H1 (cell line): ENCODE data around the gene RPRD1A. TPM values are rescaled to one million over a fixed set of nuclear protein-coding genes. Genes with fewer than 3 reads are reported as not detected.

Experiments
- CTCF ChIA-PET: fragments of 300-600 bp; sonication (Branson Sonifier 250); formaldehyde crosslinking; loops from one replicate; lab custom pipeline; 2021; ENCODE audit not compliant: partially characterized antibody; lab: Charles Lee
- POLR2A ChIA-PET: fragments of 300-600 bp; sonication (Branson Sonifier 250); formaldehyde crosslinking; loops from one replicate; lab custom pipeline; 2021; ENCODE audit warnings: inconsistent platforms; ENCODE audit not compliant: partially characterized antibody; lab: Charles Lee
- DNase-seq, 2 experiments: peaks; one replicate each; pipeline versions ENCODE4 v3.0.0 to v3.0.0-alpha.2; 2010 to 2022; ENCODE audit warnings: low spot score in 2 of 2, low read depth in 1 of 2, mixed read lengths in 1 of 2
- FAIRE-seq: peaks from 2 replicates; lab custom pipeline; 2011; peaks lifted over from hg19 to GRCh38; lab: Jason Lieb, UNC
- H2AFZ ChIP-seq: 2 replicates; pipeline ENCODE4 v1.8.1; 2012; ENCODE audit warnings: low read length, inconsistent platforms
- H2AK5ac ChIP-seq: 2 replicates; pipeline ENCODE4 v1.6.1; 2013; ENCODE audit warnings: low read depth, low read length
- H2BK120ac ChIP-seq: replicated peaks from 2 replicates; pipeline ENCODE3; 2013; ENCODE audit warnings: low read depth, low read length, inconsistent platforms
- H2BK12ac ChIP-seq: 2 replicates; pipeline ENCODE4 v1.6.1; 2013; ENCODE audit warnings: low read depth, low read length
- H2BK15ac ChIP-seq: 2 replicates; pipeline ENCODE4 v1.6.1; 2013; ENCODE audit warnings: low read length
- H2BK20ac ChIP-seq: 2 replicates; pipeline ENCODE4 v1.6.1; 2013; ENCODE audit warnings: low read length
- H2BK5ac ChIP-seq: 2 replicates; pipeline ENCODE4 v1.6.1; 2013; ENCODE audit warnings: low read depth, low read length
- H3K14ac ChIP-seq: 2 replicates; pipeline ENCODE4 v1.6.1; 2013; ENCODE audit warnings: inconsistent platforms; ENCODE audit not compliant: insufficient read length
- H3K18ac ChIP-seq: 2 replicates; pipeline ENCODE4 v1.6.1; 2013; ENCODE audit warnings: low read length; ENCODE audit errors: extremely low read depth
- H3K23ac ChIP-seq: 2 replicates; pipeline ENCODE4 v1.6.1; 2013; ENCODE audit warnings: inconsistent platforms; ENCODE audit not compliant: insufficient read length
- H3K23me2 ChIP-seq: 2 replicates; pipeline ENCODE4 v1.6.1; 2013; ENCODE audit warnings: low read depth, low read length
- H3K27ac ChIP-seq: 2 replicates; pipeline ENCODE4 v1.6.1; 2011; ENCODE audit warnings: low read depth, low read length, inconsistent platforms
- H3K27me3 ChIP-seq, 4 experiments: replicated peaks in 1 of 4; 1 replicate in 1 of 4; 2 replicates in 3 of 4; pipeline versions ENCODE4 v1.6.1 to v1.8.1; 2011 to 2013; ENCODE audit warnings: low read length in 3 of 4, mild to moderate bottlenecking in 3 of 4, inconsistent platforms in 2 of 4, mixed read lengths in 2 of 4, moderate library complexity in 1 of 4; ENCODE audit not compliant: control insufficient read depth in 3 of 4, insufficient read depth in 3 of 4; ENCODE audit errors: extremely low read depth in 1 of 4
- H3K36me3 ChIP-seq, 4 experiments: 2 replicates each; pipeline versions ENCODE4 v1.6.1 to v1.8.1; 2011 to 2013; ENCODE audit warnings: mild to moderate bottlenecking in 4 of 4, low read length in 3 of 4, moderate library complexity in 2 of 4, control low read depth in 1 of 4, inconsistent platforms in 1 of 4; ENCODE audit not compliant: insufficient read depth in 4 of 4, control insufficient read depth in 2 of 4
- H3K4ac ChIP-seq: replicated peaks from 2 replicates; pipeline ENCODE3; 2013; ENCODE audit warnings: low read length, low read depth, mixed read lengths, inconsistent platforms; ENCODE audit not compliant: insufficient read length
- H3K4me1 ChIP-seq, 4 experiments: replicated peaks in 1 of 4; 1 replicate in 1 of 4; 2 replicates in 3 of 4; pipeline versions ENCODE4 v1.6.1 to v1.8.1; 2011 to 2013; ENCODE audit warnings: low read length in 3 of 4, inconsistent platforms in 2 of 4, mixed read lengths in 1 of 4; ENCODE audit not compliant: insufficient read depth in 4 of 4, control insufficient read depth in 3 of 4
- H3K4me2 ChIP-seq, 2 experiments: 2 replicates each; pipeline versions ENCODE4 v1.6.1 to v1.8.1; 2011 to 2013; ENCODE audit warnings: low read depth in 2 of 2, low read length in 2 of 2, control low read depth in 1 of 2, inconsistent platforms in 1 of 2, mild to moderate bottlenecking in 1 of 2; ENCODE audit not compliant: insufficient read depth in 1 of 2
- H3K4me3 ChIP-seq, 4 experiments: fragments of 200-600, 300-600 bp in 1 of 4; sonication (generic), shearing (Covaris generic), sonication (Bioruptor Twin) in 1 of 4; 2 replicates each; pipeline versions ENCODE4 v1.5.1 to v1.8.1; 2011 to 2016; ENCODE audit warnings: low read length in 4 of 4, low read depth in 3 of 4, control low read depth in 2 of 4, inconsistent platforms in 2 of 4, mild to moderate bottlenecking in 2 of 4, mixed read lengths in 1 of 4, moderate library complexity in 1 of 4; ENCODE audit not compliant: insufficient read depth in 2 of 4; ENCODE audit errors: extremely low read depth in 1 of 4
- H3K56ac ChIP-seq: replicated peaks from 2 replicates; pipeline ENCODE3; 2013; ENCODE audit warnings: low read depth, mild to moderate bottlenecking, mixed read lengths, low read length, inconsistent platforms; ENCODE audit not compliant: insufficient read length
- H3K79me1 ChIP-seq: 2 replicates; pipeline ENCODE4 v1.6.1; 2013; ENCODE audit warnings: low read depth, low read length, control low read depth
- H3K79me2 ChIP-seq, 2 experiments: 2 replicates each; pipeline versions ENCODE4 v1.6.1 to v1.8.1; 2012 to 2013; ENCODE audit warnings: low read length in 2 of 2, mild to moderate bottlenecking in 2 of 2, inconsistent platforms in 1 of 2; ENCODE audit not compliant: insufficient read depth in 2 of 2, control insufficient read depth in 1 of 2
- H3K9ac ChIP-seq, 4 experiments: replicated peaks in 1 of 4; 1 replicate in 1 of 4; 2 replicates in 3 of 4; pipeline versions ENCODE4 v1.6.1 to v1.8.1; 2011 to 2013; ENCODE audit warnings: low read depth in 3 of 4, low read length in 3 of 4, control low read depth in 2 of 4, mild to moderate bottlenecking in 2 of 4, moderate library complexity in 2 of 4, inconsistent platforms in 1 of 4; ENCODE audit errors: extremely low read depth in 1 of 4
- H3K9me3 ChIP-seq, 2 experiments: 2 replicates each; pipeline versions ENCODE4 v1.6.1 to v1.8.1; 2012 to 2013; ENCODE audit warnings: mild to moderate bottlenecking in 2 of 2, moderate library complexity in 2 of 2, control low read depth in 1 of 2, inconsistent platforms in 1 of 2, low read depth in 1 of 2, low read length in 1 of 2, mixed read lengths in 1 of 2; ENCODE audit not compliant: insufficient read depth in 2 of 2
- H4K20me1 ChIP-seq, 2 experiments: replicated peaks in 1 of 2; 2 replicates each; pipeline versions ENCODE3 to v1.8.1; 2011 to 2013; ENCODE audit warnings: inconsistent platforms in 2 of 2, low read length in 2 of 2, mild to moderate bottlenecking in 1 of 2; ENCODE audit not compliant: insufficient read depth in 2 of 2, control insufficient read depth in 1 of 2
- H4K5ac ChIP-seq: 2 replicates; pipeline ENCODE4 v1.6.1; 2013; ENCODE audit warnings: low read length, low read depth, mixed read lengths, inconsistent platforms; ENCODE audit not compliant: insufficient read length
- H4K8ac ChIP-seq: 2 replicates; pipeline ENCODE4 v1.8.0; 2013; ENCODE audit warnings: mild to moderate bottlenecking, moderate library complexity, low read length, inconsistent platforms; ENCODE audit not compliant: insufficient read depth; ENCODE audit errors: extremely low read depth
- H4K91ac ChIP-seq: replicated peaks from 2 replicates; pipeline ENCODE3; 2013; ENCODE audit warnings: low read length, mixed read lengths, inconsistent platforms; ENCODE audit not compliant: insufficient read length
- CEBPB ChIP-seq: IDR thresholded peaks from 2 replicates; pipeline ENCODE4 v1.6.1; 2012; ENCODE audit warnings: low read depth, low read length
- EGR1 ChIP-seq: IDR thresholded peaks from 2 replicates; pipeline ENCODE4 v1.6.1; 2011; ENCODE audit warnings: low read depth, low read length, borderline replicate concordance
- EP300 ChIP-seq, 2 experiments: IDR thresholded peaks; 1 replicate in 1 of 2; 2 replicates in 1 of 2; pipeline ENCODE4 v1.6.1; 2011 to 2012; ENCODE audit warnings: low read depth in 2 of 2, low read length in 2 of 2, mild to moderate bottlenecking in 2 of 2, borderline replicate concordance in 1 of 2, inconsistent platforms in 1 of 2, moderate library complexity in 1 of 2
- POLR2A ChIP-seq, 2 experiments: IDR thresholded peaks; 1 replicate in 1 of 2; 2 replicates in 1 of 2; pipeline ENCODE4 v1.6.1; 2011; ENCODE audit warnings: low read depth in 2 of 2, low read length in 2 of 2, mild to moderate bottlenecking in 2 of 2; ENCODE audit errors: control extremely low read depth in 1 of 2
- RAD21 ChIP-seq, 2 experiments: IDR thresholded peaks in 1 of 2; conservative IDR thresholded peaks in 1 of 2; 2 replicates each; pipeline ENCODE4 v1.6.1; 2011; ENCODE audit warnings: low read depth in 2 of 2, low read length in 2 of 2, improper control_type of control experiment in 1 of 2, inconsistent platforms in 1 of 2, mild to moderate bottlenecking in 1 of 2, moderate library complexity in 1 of 2
- RBBP5 ChIP-seq: IDR thresholded peaks from 2 replicates; pipeline ENCODE4 v1.7.1; 2012; ENCODE audit warnings: low read depth, mild to moderate bottlenecking, inconsistent platforms, low read length, moderate library complexity, borderline replicate concordance
- RNF2 ChIP-seq: fragments of 200-900, 300-1000 bp; sonication (generic); IDR thresholded peaks from 2 replicates; pipeline ENCODE4 v1.7.1; 2016; ENCODE audit warnings: borderline replicate concordance, low read depth, mild to moderate bottlenecking, antibody characterized with exemption, low read length; ENCODE audit not compliant: poor library complexity, severe bottlenecking; ENCODE audit errors: missing control alignments
- SAP30 ChIP-seq: fragments of 300-600 bp; sonication (generic); IDR thresholded peaks from 2 replicates; pipeline ENCODE4 v1.7.1; 2012; ENCODE audit warnings: low read length, moderate library complexity, mild to moderate bottlenecking, inconsistent platforms; ENCODE audit not compliant: insufficient read depth, insufficient replicate concordance
- SP2 ChIP-seq: IDR thresholded peaks from 2 replicates; pipeline ENCODE4 v1.6.1; 2012; ENCODE audit warnings: mild to moderate bottlenecking, low read length, inconsistent platforms
- WGBS, 2 experiments: shearing (Covaris generic) in 1 of 2; methylation state at CpG; one replicate each; pipeline versions ENCODE4 v1.1.6 to v1.1.7; 2013 to 2015; ENCODE audit warnings: low lambda C conversion rate in 2 of 2, mixed read lengths in 2 of 2, inconsistent platforms in 1 of 2, low coverage in 1 of 2, missing lambda C conversion rate in 1 of 2; ENCODE audit not compliant: insufficient replicate concordance in 2 of 2, insufficient coverage in 1 of 2, insufficient read length in 1 of 2; ENCODE audit errors: extremely low coverage in 1 of 2, missing lambda C conversion rate in 1 of 2; 5-methylcytosine and 5-hydroxymethylcytosine counted together
- polyA plus RNA-seq, 7 experiments: library from polyadenylated mRNA; depleted of rRNA in 3 of 7; stranded (reverse) in 5 of 7; unstranded in 2 of 7; fragments of >200 nt in 5 of 7; fragments of 200-250 nt in 2 of 7; gene quantifications; 1 replicate in 5 of 7; 2 replicates in 1 of 7; 4 replicates in 1 of 7; pipeline versions ENCODE4 v1.2.1 to v1.2.3, GENCODE V29; 2011 to 2013; ENCODE audit warnings: missing spikeins in 2 of 7, mixed read lengths in 2 of 7
- total RNA-seq: library from RNA; stranded (reverse); fragmentation: NEBNext Ultra II Directional; extraction: Animal tissue kit (Norgen Biotek cat#: 25700); gene quantifications from 2 replicates; pipeline ENCODE4 v1.2.1, GENCODE V29; 2021
- TF ChIP-seq, protein P1 (sequence below): IDR thresholded peaks from 2 replicates; pipeline ENCODE4 v1.6.1; 2012; ENCODE audit warnings: inconsistent platforms

RPRD1A gene
- total and polyA plus RNA-seq, 2 of the 8 experiments (the other 6 are each of a cell fraction or from before 2014, with no cell fraction given) = 40.5 to 106 TPM

DNA sequence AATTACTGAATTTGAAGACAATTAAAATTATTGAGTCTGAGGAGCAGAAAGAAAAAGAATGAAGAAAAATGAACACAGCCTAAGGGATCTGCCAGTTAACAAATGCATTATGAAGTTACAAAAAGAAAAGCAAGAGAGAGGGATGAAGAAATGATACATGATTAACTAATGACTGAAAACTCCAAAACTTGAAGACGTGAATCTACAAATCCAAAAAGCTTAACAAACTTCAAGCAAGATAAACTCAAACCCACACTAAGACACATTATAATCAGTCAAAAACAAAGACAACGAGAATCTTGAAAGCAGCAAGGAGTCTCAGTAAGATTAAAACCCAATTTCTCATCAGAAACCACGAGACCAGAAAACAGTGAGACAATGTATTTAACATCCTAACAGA lies 15.6 kb downstream of the RPRD1A start:
- H4K8ac ChIP-seq = no peak overlapping the region
- H3K27me3 ChIP-seq = no peaks in the 10 kb centered on the region
- no peak overlapping the region for H3K4me3 ChIP-seq
- H2BK15ac ChIP-seq = no peak overlapping the region
- H3K9me3 ChIP-seq = 0 out of 4 replicates have a peak, but pooled peaks cover 0 to 6% of the 10 kb centered on the region in 2 experiments
- DNase-seq (no peak), FAIRE-seq (no peak)
- H3K4me1 ChIP-seq = peaks cover 0 to 3% (median 0%) of the 10 kb centered on the region in 4 experiments; a peak in 1 of 7 replicates
- no peak overlapping the region for H2BK20ac ChIP-seq
- peaks cover 36 to 100% of the 10 kb centered on the region in 2 experiments for H3K79me2 ChIP-seq
- H2BK5ac ChIP-seq = no peak overlapping the region
- H3K23ac ChIP-seq = no peak overlapping the region
- H3K79me1 ChIP-seq = 0 out of 2 replicates have a peak, but pooled peaks cover 4% of the 10 kb centered on the region
- no peak overlapping the region for H3K9ac ChIP-seq
- CTCF ChIA-PET = interaction anchor here (1.0 kb wide), 1 partner anchor 34 kb away, joined by 3 read pairs; no protein-coding TSS in a partner anchor
- H2AK5ac ChIP-seq = no peak overlapping the region
- no peak overlapping the region for H3K56ac ChIP-seq
- POLR2A ChIA-PET = no interaction called here
- H4K5ac ChIP-seq = no peak overlapping the region
- no peaks in the 10 kb centered on the region; the same call in 1 of the 2 replicates for H3K23me2 ChIP-seq
- no peak overlapping the region for H3K14ac ChIP-seq
- H2AFZ ChIP-seq = no peak overlapping the region
- no peak overlapping the region for H3K4me2 ChIP-seq
- no peak overlapping the region for H3K27ac ChIP-seq
- no peak overlapping the region for H3K4ac ChIP-seq
- H2BK120ac ChIP-seq = no peak overlapping the region
- H3K18ac ChIP-seq = no peak overlapping the region
- H4K91ac ChIP-seq = no peak overlapping the region
- H2BK12ac ChIP-seq = no peak overlapping the region
- no peaks in the 10 kb centered on the region; a peak in 3 of 8 replicates for H3K36me3 ChIP-seq
- whole genome bisulfite sequencing, 2 experiments = 90% methylated on average over 3 of the region's 3 CpGs; no CpG with 5 or more reads in 1 of the 2 experiments
- H4K20me1 ChIP-seq = peaks cover 0 to 11% of the 10 kb centered on the region in 2 experiments
- no peak for TF ChIP-seq POLR2A (IDR thresholded peaks at IDR 0.05; ENCODE audit: control extremely low read depth in 1 of 2, low read depth in 2 of 2, low read length in 2 of 2)
- no peak for TF ChIP-seq RAD21 (IDR thresholded peaks at IDR 0.05 in 1 of 2, conservative IDR thresholded peaks at IDR 0.05 in 1 of 2; ENCODE audit: low read depth in 2 of 2, low read length in 2 of 2)
- TF ChIP-seq, protein P1, sequence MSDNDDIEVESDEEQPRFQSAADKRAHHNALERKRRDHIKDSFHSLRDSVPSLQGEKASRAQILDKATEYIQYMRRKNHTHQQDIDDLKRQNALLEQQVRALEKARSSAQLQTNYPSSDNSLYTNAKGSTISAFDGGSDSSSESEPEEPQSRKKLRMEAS = no peak
- TF ChIP-seq RBBP5 = no peak
- TF ChIP-seq SAP30 = no peak
- TF ChIP-seq SP2 = no peak
- TF ChIP-seq CEBPB = no peak
- no peak for TF ChIP-seq EP300 (IDR thresholded peaks at IDR 0.05; ENCODE audit: borderline replicate concordance in 1 of 2, low read depth in 2 of 2, low read length in 2 of 2)
- no peak for TF ChIP-seq EGR1
- no peak for TF ChIP-seq RNF2
